Measurements from ENCODE around the gene PRKCE. TPM values are rescaled to one million over a fixed set of nuclear protein-coding genes. Genes with fewer than 3 reads are reported as not detected.

PRKCE gene
- total RNA-seq, 1 donor from 2014 or later, result 2.4 TPM

GRCh38 chr2:45925636-45926366, 274.3 kb downstream of the PRKCE start:
- no peak for DNase-seq (ENCODE audit: low read depth)

GRCh38 chr2:45928946-45929345, 277.5 kb downstream of the PRKCE start:
- no peak for DNase-seq (ENCODE audit: low read depth)

- peak; percentile 42 for DNase-seq (ENCODE audit: low read depth)
These were observed 278.4 kb downstream of the PRKCE start for GRCh38 chr2:45929674-45930395.

- DNase-seq (ENCODE audit: low read depth), result peak; percentile 84
These were observed 278.9 kb downstream of the PRKCE start for GRCh38 chr2:45930396-45930792.

GRCh38 chr2:45932278-45932975, 281.0 kb downstream of the PRKCE start:
- DNase-seq (ENCODE audit: low read depth), result peak; percentile 33

- peak; percentile 99 for DNase-seq (ENCODE audit: low read depth)
These were observed 284.5 kb downstream of the PRKCE start for GRCh38 chr2:45935791-45936622.

- no peak for DNase-seq (ENCODE audit: low read depth)
These were observed 285.1 kb downstream of the PRKCE start for GRCh38 chr2:45936623-45936979.

GRCh38 chr2:45937990-45938389, 286.5 kb downstream of the PRKCE start:
- no peak for DNase-seq (ENCODE audit: low read depth)

- peak; percentile 94 for DNase-seq (ENCODE audit: low read depth)
These were observed 287.4 kb downstream of the PRKCE start for GRCh38 chr2:45938649-45939511.

GRCh38 chr2:45941531-45942236, 290.2 kb downstream of the PRKCE start:
- DNase-seq (ENCODE audit: low read depth), result no peak

- DNase-seq (ENCODE audit: low read depth), result no peak
These were observed 290.8 kb downstream of the PRKCE start for GRCh38 chr2:45942237-45942738.

- no peak for DNase-seq (ENCODE audit: low read depth)
These were observed 292.0 kb downstream of the PRKCE start for GRCh38 chr2:45943219-45944044.

GRCh38 chr2:45944074-45944473, 292.6 kb downstream of the PRKCE start:
- DNase-seq (ENCODE audit: low read depth), result no peak

GRCh38 chr2:45945302-45945717, 293.8 kb downstream of the PRKCE start:
- no peak for DNase-seq (ENCODE audit: low read depth)

GRCh38 chr2:45946023-45946422, 294.5 kb downstream of the PRKCE start:
- peak; percentile 97 for DNase-seq (ENCODE audit: low read depth)

GRCh38 chr2:45950606-45951005, 299.1 kb downstream of the PRKCE start:
- DNase-seq (ENCODE audit: low read depth), result no peak

- no peak for DNase-seq (ENCODE audit: low read depth)
These were observed 299.7 kb downstream of the PRKCE start for GRCh38 chr2:45951025-45951727.

- no peak for DNase-seq (ENCODE audit: low read depth)
These were observed 301.1 kb downstream of the PRKCE start for GRCh38 chr2:45952591-45952990.
